Upper lobe of right lung (tissue), 1 donor: ENCODE results near the gene YDJC. TPM values are rescaled to one million over a fixed set of nuclear protein-coding genes. Genes with fewer than 3 reads are reported as not detected.

Experiments
- ATAC-seq: fragments of 200-7000 bp; cut with Tn5 transposase; one replicate; pipeline ENCODE4 v1.9.1; 2020; ENCODE audit warnings: mild to moderate bottlenecking, moderate library complexity
- DNase-seq: peaks from one replicate; pipeline ENCODE4 v3.0.0-alpha.2; 2020
- H3K27ac ChIP-seq: fragments of 200-600 bp; one replicate; pipeline ENCODE4 v1.8.0; 2022
- H3K27me3 ChIP-seq: fragments of 200-600 bp; one replicate; pipeline ENCODE4 v1.8.0; 2022; ENCODE audit warnings: mild to moderate bottlenecking
- H3K36me3 ChIP-seq: fragments of 200-600 bp; one replicate; pipeline ENCODE4 v1.8.0; 2022
- H3K4me1 ChIP-seq: fragments of 200-600 bp; one replicate; pipeline ENCODE4 v1.8.0; 2022
- H3K4me3 ChIP-seq: fragments of 200-600 bp; one replicate; pipeline ENCODE4 v1.8.0; 2022; ENCODE audit warnings: mild to moderate bottlenecking
- H3K9me3 ChIP-seq: fragments of 200-600 bp; one replicate; pipeline ENCODE4 v1.8.0; 2022
- intact Hi-C: fragments of 100-400 bp; cut with DNase I; formaldehyde crosslinking; loops from one replicate; pipeline ENCODE4 v1.11.0; 2022
- total RNA-seq: library from RNA; stranded (reverse); fragmentation: NEBNext Ultra II Directional; extraction: Animal tissue kit (Norgen Biotek cat#: 25700); gene quantifications from one replicate; pipeline ENCODE4 v1.2.1, GENCODE V29; 2021
- TF ChIP-seq, protein P1 (sequence below): fragments of 200-600 bp; IDR thresholded peaks from one replicate; pipeline ENCODE4 v1.8.0; 2022; ENCODE audit warnings: antibody characterized with exemption
- donor health status: DM: no; HTN: yes; CAD: no; lungs with severe emphysema.

YDJC gene
- total RNA-seq, 1 donor from 2014 or later: 13.9 TPM

DNA sequence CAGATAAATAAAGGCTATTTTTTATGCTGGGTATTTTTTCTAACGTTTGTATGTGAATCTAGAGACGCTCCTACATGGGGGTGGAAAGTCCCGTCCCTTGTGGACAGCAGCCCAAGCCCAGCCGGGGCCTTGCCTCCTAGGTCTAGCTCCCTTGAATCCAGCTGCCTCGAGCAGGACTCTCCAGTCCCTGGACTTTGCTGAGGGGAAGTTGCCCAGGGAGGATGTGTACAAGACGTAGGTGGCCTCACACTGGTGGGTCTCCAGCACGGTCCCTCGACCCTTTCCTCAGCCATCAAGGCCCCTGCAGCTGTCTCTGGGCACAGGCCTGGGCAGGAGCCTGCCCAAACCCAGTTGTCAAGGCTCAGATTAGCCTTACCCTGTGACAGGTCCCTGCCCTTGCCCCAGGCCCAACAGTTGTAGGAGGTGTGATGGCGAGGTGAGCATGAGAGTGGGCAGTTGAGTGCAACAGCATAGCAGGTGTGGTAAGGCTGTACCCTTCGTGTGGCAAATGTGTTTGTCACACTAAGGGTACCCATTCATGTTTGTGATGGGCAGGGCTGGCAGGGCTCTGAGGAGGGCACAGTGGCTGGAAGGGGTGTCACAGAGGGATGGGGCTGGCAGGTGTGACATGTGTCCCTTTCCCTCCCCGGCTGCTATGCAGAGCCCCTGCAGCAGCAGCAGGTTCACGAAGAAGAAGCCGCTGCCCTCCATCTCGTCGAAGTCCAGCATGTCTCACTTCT is 6.1 kb upstream of the YDJC start:
- intact Hi-C loops: no loop called here
- no peaks in the 10 kb centered on the region for H3K4me1 ChIP-seq
- TF ChIP-seq, protein P1, sequence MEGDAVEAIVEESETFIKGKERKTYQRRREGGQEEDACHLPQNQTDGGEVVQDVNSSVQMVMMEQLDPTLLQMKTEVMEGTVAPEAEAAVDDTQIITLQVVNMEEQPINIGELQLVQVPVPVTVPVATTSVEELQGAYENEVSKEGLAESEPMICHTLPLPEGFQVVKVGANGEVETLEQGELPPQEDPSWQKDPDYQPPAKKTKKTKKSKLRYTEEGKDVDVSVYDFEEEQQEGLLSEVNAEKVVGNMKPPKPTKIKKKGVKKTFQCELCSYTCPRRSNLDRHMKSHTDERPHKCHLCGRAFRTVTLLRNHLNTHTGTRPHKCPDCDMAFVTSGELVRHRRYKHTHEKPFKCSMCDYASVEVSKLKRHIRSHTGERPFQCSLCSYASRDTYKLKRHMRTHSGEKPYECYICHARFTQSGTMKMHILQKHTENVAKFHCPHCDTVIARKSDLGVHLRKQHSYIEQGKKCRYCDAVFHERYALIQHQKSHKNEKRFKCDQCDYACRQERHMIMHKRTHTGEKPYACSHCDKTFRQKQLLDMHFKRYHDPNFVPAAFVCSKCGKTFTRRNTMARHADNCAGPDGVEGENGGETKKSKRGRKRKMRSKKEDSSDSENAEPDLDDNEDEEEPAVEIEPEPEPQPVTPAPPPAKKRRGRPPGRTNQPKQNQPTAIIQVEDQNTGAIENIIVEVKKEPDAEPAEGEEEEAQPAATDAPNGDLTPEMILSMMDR: no peak
- ATAC-seq: no peak
- H3K27me3 ChIP-seq: no peaks in the 10 kb centered on the region
- H3K4me3 ChIP-seq: no peak overlapping the region
- no peak for DNase-seq
- no peaks in the 10 kb centered on the region for H3K9me3 ChIP-seq
- H3K36me3 ChIP-seq: no peaks in the 10 kb centered on the region
- no peak overlapping the region for H3K27ac ChIP-seq

DNA sequence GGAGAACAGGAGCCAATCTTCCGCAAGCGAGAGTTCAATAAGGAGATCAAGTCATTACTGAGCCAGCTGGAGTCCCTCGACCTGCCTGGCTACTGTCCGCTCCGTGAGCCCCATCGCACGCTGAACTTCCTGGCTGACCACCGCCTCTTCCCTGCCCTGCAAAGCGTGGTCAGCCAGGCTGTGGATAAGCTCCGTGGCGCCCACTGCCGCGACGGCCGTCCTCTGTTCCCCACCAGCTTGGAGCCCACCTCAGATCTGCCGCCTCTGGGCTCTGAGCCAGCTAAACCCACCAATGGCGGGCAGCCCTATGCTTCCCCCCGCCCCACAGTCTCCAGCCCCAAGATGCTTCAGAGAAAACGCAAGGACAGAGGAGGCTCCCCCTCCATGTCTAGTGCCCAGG is 5.0 kb upstream of the YDJC start:
- DNase-seq: no peak
- H3K9me3 ChIP-seq: no peaks in the 10 kb centered on the region
- H3K4me1 ChIP-seq: peaks cover 3% of the 10 kb centered on the region
- H3K4me3 ChIP-seq: no peak overlapping the region
- no peak for ATAC-seq
- H3K27ac ChIP-seq: no peak overlapping the region
- intact Hi-C loops: no loop called here
- TF ChIP-seq, protein P1: no peak
- no peaks in the 10 kb centered on the region for H3K27me3 ChIP-seq
- no peaks in the 10 kb centered on the region for H3K36me3 ChIP-seq

DNA sequence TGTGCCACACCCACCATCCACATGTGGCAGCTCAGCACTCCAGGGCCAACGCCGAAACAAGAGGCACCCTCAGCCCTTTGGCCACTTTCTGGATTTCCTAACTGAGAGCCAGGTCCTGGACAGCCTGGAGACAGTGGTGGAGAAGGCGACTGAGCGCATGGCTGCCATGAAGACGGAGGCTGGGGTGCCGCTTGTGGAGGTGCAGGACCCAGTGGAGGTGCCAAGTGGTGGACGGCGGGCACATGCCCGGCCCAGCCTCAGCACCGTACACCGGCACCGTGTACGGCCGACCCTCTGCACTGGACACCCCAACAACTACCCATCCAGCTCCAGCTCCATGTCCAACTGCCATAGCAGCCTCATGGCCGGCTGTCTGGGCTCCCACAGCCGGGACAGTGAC is 4.3 kb upstream of the YDJC start:
- ATAC-seq (no peak), DNase-seq (no peak)
- Histone ChIP-seq H3K4me3 (no peak overlapping the region), H3K36me3 (no peaks in the 10 kb centered on the region), H3K4me1 (peaks cover 3% of the 10 kb centered on the region), H3K27ac (no peak overlapping the region), H3K27me3 (no peaks in the 10 kb centered on the region), H3K9me3 (no peaks in the 10 kb centered on the region)
- TF ChIP-seq, protein P1: no peak
- intact Hi-C loops: no loop called here

DNA sequence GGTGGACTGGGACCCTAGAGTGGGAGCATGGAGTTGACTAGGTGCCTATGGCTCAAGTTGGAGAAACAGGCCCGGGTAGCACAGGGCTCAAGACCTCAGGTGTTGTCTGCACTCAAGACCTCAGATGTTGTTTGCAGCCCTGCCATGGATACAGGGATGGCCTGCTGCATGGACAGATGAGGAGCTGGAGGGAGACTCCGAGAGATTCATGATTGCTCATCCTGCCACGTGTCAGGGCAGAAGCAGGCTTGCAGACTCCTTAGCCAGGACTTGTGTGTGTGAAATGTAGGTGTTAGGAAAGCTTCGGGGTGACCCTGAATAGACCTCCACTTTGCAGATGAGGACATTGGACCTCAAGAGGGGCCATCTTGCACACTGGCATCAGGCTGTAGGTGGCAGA is 3.7 kb upstream of the YDJC start:
- Histone ChIP-seq H3K9me3 (no peaks in the 10 kb centered on the region), H3K36me3 (no peaks in the 10 kb centered on the region), H3K27ac (no peak overlapping the region), H3K27me3 (no peaks in the 10 kb centered on the region), H3K4me3 (no peak overlapping the region), H3K4me1 (peaks cover 3% of the 10 kb centered on the region)
- ATAC-seq (no peak), DNase-seq (no peak)
- intact Hi-C loops: no loop called here
- TF ChIP-seq, protein P1: no peak

DNA sequence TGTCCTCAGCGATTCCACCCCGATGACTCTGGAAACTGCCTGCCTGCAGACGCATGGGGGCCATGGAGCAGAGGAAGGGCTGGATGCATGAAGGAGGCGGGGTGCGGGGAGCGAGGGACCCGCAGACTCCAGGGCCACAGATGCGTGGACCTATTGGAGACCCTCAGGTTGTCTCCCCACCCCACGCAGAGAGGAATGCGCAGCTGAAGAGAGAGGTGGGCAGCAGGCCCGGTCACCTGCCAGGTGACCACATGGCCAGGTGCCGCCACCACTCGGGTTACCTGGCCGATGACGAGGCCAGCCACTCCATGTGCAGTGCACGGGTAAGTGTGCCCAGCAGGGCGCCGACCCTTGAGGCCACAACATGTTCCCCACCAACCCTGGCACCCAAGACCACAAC is 3.1 kb upstream of the YDJC start:
- no peaks in the 10 kb centered on the region for H3K36me3 ChIP-seq
- ATAC-seq (no peak), DNase-seq (no peak)
- peaks cover 3% of the 10 kb centered on the region for H3K4me1 ChIP-seq
- TF ChIP-seq, protein P1: no peak
- no peak overlapping the region for H3K27ac ChIP-seq
- no peak overlapping the region for H3K4me3 ChIP-seq
- intact Hi-C loops: no loop called here
- no peaks in the 10 kb centered on the region for H3K27me3 ChIP-seq
- no peaks in the 10 kb centered on the region for H3K9me3 ChIP-seq
